Stimulated activated CD4-positive, alpha-beta T cell treated with anti-CD3 and anti-CD28 coated beads, Interleukin-2, amount 100 ng/mL, for 24 hours (primary cell): ENCODE measurements around the gene SLC6A17.
A peak's percentile ranks its signal among the peaks of the same experiment; 100 is the strongest.

ENCODE experiments used
- DNase-seq, 2 donors: peaks; one replicate each; pipeline ENCODE4 v3.0.0-alpha.2; 2020

Gene SLC6A17

GRCh38 chr1:110136911-110137310 is 13.4 kb upstream of the SLC6A17 start:
- peak; percentile 22 to 38 for DNase-seq

GRCh38 chr1:110138956-110139355 is 11.3 kb upstream of the SLC6A17 start:
- no peak for DNase-seq

DNA sequence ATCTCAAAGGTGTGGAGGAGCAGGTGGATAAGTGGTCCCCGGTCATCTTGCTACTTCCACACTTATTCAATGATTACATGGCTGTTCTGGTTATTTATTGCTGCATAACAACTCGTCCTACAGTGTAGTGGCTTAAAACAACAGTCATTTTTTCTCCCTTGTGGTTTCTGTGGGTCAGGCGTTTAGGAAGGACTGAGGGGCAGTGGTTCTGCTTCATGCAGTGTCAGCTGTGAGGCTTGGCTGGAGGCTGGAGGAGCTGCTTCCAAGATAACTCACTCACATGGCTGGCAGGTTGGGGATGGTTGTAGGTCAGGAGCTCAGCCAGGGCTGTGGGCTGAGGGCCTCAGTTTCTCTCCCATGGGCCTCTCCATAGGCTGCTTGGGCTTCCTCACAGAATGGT is 5.9 kb upstream of the SLC6A17 start:
- DNase-seq: no peak

DNA sequence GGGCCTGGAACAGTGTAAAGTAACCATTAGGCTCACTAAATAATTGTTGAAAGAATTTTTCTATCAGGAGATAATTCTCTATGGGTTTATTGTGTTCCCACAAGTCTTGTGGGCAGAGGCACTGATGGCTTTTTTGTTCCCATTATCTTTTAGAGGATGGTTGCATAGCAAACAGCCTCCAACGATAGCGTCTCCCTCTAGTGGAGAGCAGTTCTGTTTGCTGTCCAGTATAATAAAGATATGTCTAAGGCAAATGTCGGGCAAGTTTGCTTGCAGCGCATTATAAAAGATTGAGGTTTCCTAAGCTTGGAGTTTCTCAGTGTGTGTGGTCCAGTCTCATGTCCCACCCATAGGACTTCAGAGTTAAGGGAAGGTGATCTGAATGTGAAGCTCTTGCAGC is 1.3 kb upstream of the SLC6A17 start:
- DNase-seq: no peak

DNA sequence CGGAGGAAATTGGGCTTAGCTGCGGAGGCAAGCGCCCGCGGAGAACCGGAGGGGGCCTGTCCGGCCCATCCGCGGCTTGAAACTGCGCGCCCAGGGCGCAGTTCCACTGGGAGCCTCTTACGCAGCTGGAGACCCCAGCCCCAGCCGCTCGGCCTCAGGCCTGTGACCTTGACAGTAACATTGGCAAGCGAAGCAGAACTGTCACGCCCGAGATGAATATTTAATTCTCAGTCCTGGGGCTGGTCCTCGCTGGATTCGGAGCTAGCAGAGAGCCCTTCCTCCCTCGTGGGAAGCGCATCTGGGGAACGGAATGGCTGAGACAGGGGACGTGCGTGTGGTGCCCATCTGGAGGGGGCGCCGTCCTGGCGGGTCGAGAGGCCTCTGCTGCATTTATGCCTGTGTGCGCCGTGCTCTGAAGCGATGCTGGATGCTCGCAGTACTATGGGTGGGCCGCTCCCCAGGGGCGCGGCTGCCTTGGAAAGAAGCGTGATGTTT is 928 bp downstream of the SLC6A17 start:
- no peak for DNase-seq

- no peak for DNase-seq
Observed at GRCh38 chr1:110152133-110152785, 2.0 kb downstream of the SLC6A17 start.

- no peak for DNase-seq
Observed at GRCh38 chr1:110153407-110153950, 3.2 kb downstream of the SLC6A17 start.

GRCh38 chr1:110155878-110156522 is 5.7 kb downstream of the SLC6A17 start:
- DNase-seq: peak; percentile 54 to 66

DNA sequence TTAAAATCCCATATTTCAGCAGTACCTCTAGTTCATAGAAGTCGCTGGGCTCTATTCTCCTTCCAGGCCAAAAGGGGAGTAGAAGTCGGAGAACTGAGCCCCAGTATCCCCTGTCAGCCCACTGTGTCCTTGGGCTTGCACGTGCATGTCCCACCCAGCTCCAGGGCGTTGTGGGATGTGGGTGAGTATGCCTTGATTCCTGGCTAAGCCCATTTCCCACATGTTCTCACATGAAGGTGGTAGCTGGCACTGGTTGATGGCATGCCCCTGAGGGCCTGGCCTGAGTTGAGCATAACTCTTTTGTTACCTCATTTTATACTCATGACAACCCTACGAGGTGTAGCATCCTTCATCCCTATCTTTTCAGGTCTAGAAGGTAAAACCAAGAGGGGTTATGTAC is 8.0 kb downstream of the SLC6A17 start:
- DNase-seq: no peak

DNA sequence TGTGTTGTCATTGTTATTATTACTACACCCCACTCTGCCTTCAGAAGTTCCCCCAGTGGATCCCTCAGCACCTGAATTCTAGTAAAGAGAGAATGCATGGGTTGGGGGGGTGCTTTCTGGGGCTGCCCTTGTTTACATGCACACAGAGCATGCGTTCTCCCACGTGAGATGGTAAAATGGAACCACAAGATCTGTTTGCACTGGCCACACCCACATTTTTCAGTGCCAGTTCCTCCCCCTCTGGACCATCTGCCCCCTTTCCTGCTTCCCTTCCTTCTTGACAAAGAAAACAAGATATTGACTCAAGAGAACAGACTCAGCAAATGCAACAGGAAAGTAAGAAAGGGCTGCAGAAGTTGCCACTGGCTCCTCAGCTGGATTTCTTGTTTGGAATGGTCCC is 8.9 kb downstream of the SLC6A17 start:
- DNase-seq: no peak

GRCh38 chr1:110160538-110161100 is 10.3 kb downstream of the SLC6A17 start:
- DNase-seq: no peak

- no peak for DNase-seq
Observed at GRCh38 chr1:110161165-110161564, 10.9 kb downstream of the SLC6A17 start.

- no peak for DNase-seq
Observed at GRCh38 chr1:110161849-110162248, 11.6 kb downstream of the SLC6A17 start.

DNA sequence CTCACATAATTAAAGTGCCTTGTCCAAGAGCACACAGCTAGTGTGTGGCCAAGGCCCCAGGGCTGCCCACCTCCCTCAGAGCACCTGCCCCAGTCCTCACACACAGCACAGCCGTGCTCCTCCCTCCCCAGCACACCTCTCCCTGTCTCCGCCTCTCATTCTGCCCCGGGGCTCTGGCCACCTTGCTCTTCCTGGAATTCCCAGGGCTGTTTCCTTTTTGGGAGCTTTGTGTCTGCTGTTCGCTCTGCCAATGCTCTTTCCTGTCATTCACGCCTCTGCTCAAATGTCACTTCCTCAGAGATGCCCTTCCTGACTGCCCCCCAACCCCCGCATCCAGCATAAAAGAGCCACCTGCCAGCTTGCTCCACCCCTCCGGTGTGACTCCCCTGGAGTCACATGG is 13.3 kb downstream of the SLC6A17 start:
- DNase-seq: no peak

DNA sequence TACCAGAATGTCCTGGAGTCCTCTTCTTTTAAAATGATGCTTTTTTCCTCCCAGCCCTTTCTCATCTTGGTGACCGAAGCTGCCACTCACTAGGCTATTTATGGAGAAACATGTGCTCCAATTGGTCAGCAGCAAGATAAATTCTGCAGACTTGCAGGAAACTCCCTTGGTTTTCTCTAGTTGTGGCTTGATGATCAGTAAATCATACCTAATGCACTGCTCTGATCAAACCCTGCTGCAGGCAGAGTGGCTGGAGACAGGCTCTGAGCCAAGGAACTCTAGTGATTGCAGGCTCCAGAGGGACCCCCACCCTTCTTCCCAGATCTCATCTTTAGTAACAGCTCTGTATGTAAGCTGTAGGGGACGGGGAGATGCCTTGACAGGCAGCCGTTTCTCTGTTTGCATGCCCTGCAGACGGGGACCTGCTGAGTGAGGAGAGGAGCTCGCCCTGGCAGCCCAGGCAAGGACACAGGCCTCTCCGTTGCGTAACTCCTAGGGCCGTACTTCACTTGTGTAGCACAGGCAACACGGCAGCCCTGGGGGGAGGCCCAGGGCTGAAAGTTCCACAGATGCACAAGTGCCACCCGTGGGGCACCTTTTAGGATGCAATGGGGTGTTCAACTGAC is 14.5 kb downstream of the SLC6A17 start:
- no peak for DNase-seq

GRCh38 chr1:110165761-110166231 is 15.5 kb downstream of the SLC6A17 start:
- DNase-seq: no peak

GRCh38 chr1:110166861-110167260 is 16.6 kb downstream of the SLC6A17 start:
- DNase-seq: no peak

GRCh38 chr1:110170766-110171733 is 20.8 kb downstream of the SLC6A17 start:
- no peak for DNase-seq

DNA sequence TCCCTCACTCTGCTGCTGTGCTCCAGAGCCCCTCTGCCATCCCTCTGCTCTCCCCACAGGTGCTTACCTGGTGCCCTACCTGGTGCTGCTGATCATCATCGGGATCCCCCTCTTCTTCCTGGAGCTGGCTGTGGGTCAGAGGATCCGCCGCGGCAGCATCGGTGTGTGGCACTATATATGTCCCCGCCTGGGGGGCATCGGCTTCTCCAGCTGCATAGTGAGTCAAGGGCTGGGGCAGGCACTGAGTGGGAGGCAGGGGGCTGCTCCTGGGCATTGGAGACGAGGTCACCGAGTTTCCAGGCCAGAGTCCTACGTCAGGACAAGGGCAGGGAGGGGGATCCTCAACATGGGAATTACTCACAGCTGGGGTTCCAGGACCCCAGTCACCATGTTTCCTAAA is 21.7 kb downstream of the SLC6A17 start:
- DNase-seq: no peak

DNA sequence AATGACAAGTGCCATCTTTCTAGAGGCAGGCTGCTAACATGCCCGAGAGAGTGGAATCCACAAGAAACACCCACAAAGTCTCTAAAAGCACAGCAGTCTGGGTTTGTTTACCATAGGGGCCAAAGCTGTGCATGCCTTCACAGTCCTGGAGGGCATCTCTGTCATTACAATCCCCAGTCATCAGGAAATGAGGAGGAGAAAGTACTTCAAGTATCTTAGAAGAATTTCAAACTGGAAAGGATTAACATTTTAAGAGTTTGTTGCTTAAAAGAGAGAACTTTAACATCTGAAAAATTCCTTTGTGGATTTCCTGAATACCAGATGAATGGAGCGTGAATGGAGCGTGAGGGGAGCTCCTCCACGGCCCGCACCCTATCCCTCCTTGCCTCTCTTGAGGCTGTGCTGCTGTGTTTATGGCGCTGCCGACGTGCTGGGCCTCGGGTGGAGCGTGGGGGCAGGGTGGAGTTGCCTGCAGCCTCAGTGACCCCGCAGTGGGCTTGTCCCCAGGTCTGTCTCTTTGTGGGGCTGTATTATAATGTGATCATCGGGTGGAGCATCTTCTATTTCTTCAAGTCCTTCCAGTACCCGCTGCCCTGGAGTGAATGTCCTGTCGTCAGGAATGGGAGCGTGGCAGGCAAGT is 23.3 kb downstream of the SLC6A17 start:
- DNase-seq: no peak

- no peak for DNase-seq
Observed at GRCh38 chr1:110174961-110175360, 24.7 kb downstream of the SLC6A17 start.
